ENCODE data around the gene NUBPL.

DNA sequence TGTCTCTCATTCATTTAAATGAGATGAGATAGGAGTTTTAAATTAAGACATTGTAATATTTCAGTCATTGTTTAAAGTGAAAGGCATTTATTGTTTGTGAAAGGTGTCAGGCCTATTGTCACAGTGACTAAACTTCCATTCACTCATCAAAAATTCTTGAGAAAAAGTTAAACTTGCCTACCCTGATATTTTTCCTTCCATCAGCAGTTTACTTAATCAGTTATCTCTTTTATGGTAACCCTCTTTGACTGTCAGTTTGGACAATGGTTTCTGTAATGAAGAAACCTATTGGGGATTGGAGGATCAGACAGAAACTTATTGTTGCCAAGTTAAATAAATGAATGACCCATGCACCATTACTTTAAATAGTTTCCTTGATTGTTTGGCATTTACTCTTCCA is 241.6 kb downstream of the NUBPL start:
- TF ChIP-seq YY1 (IDR thresholded peaks at IDR 0.05; ENCODE audit: insufficient read depth, insufficient read length), result no peak
- no peak for TF ChIP-seq ZNF274 (IDR thresholded peaks at IDR 0.05; ENCODE audit: low read depth, low read length)
